GM20000 (cell line): ENCODE results near the gene RAD21L1.

Experiments
- DNase-seq: peaks from one replicate; pipeline ENCODE4 v3.0.0; 2012; ENCODE audit warnings: low spot score
- TF ChIP-seq, protein P1 (sequence below): IDR thresholded peaks from 2 replicates; pipeline ENCODE4 v1.5.1; 2012; ENCODE audit warnings: mild to moderate bottlenecking, control low read depth; ENCODE audit errors: extremely low read depth, missing control alignments

RAD21L1 gene

GRCh38 chr20:1292620-1293019, 66.8 kb downstream of the RAD21L1 start:
- no peak for DNase-seq
- TF ChIP-seq, protein P1, sequence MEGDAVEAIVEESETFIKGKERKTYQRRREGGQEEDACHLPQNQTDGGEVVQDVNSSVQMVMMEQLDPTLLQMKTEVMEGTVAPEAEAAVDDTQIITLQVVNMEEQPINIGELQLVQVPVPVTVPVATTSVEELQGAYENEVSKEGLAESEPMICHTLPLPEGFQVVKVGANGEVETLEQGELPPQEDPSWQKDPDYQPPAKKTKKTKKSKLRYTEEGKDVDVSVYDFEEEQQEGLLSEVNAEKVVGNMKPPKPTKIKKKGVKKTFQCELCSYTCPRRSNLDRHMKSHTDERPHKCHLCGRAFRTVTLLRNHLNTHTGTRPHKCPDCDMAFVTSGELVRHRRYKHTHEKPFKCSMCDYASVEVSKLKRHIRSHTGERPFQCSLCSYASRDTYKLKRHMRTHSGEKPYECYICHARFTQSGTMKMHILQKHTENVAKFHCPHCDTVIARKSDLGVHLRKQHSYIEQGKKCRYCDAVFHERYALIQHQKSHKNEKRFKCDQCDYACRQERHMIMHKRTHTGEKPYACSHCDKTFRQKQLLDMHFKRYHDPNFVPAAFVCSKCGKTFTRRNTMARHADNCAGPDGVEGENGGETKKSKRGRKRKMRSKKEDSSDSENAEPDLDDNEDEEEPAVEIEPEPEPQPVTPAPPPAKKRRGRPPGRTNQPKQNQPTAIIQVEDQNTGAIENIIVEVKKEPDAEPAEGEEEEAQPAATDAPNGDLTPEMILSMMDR = no peak

GRCh38 chr20:1293641-1294379, 68.0 kb downstream of the RAD21L1 start:
- no peak for DNase-seq

DNA sequence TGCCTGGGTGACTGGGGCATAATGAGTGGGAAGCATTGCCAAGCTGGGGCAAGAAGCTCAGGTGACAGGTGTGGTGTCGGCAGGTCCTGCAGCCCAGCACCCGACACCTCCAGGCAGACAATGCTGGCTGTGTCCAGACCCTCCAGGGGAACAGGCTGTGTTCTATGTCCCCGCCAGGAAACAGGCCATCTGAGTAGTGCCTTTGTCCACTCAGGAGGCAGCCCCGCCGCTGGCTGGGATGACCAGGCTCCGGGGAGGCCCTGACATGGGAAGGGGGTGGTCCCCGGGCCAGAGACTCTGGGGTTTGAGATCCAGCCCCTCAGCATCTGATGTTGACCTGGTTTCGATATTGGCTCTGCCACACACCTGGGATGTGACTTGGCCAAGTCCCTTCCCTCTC, 68.7 kb downstream of the RAD21L1 start:
- DNase-seq = no peak
- TF ChIP-seq, protein P1 = no peak

More at GRCh38 chr20:1293641-1294379, 68.0 kb downstream of the RAD21L1 start:
- TF ChIP-seq, protein P1 = no peak

DNA sequence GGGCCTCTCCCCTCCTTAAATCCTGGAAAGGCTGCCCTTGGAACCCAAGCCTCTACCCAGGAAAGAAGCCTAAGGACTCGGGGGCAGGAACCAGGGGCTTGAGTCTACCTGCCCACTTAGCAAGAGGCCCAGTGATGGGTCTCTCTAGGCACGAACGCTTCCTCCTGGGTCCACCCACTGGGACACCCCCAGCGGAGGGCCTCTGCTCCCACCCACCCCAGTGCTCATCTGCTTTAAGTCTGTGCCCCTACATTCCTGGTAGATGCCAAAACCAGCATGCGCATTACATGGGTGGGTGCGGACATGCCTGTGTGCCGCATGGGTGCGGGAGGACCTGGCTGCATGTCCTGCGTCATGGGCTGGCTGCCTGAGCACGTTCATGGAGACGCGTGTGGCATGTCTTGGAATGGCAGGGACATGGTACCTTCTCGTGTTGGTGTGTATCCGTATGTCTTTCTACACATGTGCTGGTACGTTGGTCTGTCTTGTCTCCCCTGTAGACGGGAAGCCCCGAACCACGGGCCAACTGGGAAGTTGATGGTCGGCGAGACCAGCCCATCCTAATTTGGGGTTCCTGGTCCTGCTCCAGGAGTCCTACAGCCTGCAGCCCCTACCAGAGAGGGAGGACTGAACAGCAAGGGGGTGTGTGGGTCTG, 69.6 kb downstream of the RAD21L1 start:
- TF ChIP-seq, protein P1 = no peak
- DNase-seq = no peak

DNA sequence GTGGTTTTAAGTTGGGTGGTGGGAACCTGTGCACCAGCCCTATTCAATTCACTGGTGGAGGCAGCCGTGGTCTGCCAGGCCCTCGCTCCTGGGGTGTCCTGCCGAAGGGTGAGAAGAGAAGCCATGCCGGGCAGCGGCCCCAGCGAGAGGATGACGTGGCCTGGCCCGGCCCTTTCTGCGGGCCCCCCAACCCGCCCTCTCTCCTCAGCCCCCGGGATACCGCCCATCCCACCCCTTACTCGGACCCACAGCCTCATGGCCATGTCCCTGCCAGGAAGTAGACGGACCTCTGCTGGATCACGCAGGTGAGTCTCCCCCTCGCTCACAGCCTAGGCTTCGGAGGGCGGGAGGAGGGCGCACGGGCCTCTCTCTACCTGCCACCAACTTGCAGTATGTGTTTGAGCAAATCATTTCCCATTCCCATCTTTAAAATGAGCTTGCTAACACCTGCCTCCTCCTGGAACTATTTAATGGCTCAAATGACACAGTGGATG, 70.3 kb downstream of the RAD21L1 start:
- no peak for DNase-seq
- TF ChIP-seq, protein P1 = no peak

- TF ChIP-seq, protein P1 = no peak
- no peak for DNase-seq
Measured at GRCh38 chr20:1296922-1297321, 71.1 kb downstream of the RAD21L1 start.

DNA sequence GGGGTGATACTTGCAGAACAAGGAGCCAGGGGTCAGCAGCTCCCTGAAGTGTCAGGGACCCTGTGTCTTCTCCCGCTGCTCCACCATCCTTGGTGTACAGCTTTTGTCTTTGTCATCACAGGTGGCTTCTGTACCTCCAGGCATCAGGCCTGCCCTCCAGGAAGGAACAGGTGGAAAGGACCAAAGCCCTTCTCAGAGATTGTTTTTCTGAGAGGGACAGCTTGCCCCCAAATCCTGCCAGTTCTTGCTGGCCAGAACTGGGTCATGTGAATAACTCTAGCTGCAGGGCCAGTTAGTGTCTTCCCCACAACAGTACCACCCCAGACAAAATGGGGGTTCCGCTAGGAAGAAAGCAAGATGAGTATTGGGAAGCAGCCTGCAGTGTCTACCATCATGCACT, 71.6 kb downstream of the RAD21L1 start:
- TF ChIP-seq, protein P1 = no peak
- DNase-seq = no peak
